GM18520 (cell line): ENCODE results near the gene CCM2.

Experiments used
- ATAC-seq: cut with Tn5 transposase; IDR thresholded peaks from one replicate; pipeline ENCODE4 v1.9.1; 2021; ENCODE audit not compliant: unreplicated experiment

CCM2 gene

DNA sequence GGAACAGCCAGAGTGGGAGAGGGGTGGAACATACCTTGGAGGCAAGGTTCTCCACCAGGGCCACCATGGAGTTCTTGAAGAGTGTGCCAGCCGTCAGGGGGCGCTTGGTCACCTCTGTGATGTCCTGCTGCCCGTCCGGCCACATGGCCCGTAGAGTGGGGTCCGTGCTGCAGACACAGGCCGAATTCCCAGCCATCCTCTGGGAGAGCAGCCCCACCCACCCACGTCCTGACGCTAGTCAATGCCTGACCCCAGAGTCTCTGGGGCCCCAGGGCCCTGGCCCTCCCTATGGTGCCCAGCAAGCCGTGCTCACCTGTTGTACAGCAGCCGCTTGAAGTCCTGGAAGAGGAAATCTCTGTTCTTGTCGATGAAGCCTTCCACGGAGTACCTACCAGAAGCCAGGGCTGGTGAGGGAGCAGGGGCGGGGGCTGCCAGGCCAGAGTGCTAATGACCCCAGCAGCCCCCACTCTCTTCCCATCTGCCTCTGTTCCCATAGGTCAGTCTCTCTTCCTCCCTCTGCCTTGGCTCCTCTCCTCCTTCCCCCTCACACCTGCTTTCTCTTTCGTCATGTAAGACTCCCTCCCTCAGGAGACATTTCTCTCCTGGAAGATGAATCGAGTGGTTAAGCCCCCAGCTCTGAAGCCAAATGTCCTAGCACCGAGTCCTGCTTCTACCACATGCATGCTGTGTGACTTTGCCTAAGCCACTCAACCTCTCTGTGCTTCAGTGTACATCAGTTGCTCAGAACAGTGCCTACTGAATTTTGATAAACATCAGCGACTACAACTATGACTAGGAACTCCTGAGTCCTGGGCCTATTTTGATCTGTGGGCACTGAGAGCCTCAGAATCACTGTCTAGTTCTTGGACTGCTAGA lies 32.2 kb upstream of the CCM2 start:
- ATAC-seq, result no peak

- no peak for ATAC-seq
Observed at GRCh38 chr7:44969049-44969700, 30.8 kb upstream of the CCM2 start.

DNA sequence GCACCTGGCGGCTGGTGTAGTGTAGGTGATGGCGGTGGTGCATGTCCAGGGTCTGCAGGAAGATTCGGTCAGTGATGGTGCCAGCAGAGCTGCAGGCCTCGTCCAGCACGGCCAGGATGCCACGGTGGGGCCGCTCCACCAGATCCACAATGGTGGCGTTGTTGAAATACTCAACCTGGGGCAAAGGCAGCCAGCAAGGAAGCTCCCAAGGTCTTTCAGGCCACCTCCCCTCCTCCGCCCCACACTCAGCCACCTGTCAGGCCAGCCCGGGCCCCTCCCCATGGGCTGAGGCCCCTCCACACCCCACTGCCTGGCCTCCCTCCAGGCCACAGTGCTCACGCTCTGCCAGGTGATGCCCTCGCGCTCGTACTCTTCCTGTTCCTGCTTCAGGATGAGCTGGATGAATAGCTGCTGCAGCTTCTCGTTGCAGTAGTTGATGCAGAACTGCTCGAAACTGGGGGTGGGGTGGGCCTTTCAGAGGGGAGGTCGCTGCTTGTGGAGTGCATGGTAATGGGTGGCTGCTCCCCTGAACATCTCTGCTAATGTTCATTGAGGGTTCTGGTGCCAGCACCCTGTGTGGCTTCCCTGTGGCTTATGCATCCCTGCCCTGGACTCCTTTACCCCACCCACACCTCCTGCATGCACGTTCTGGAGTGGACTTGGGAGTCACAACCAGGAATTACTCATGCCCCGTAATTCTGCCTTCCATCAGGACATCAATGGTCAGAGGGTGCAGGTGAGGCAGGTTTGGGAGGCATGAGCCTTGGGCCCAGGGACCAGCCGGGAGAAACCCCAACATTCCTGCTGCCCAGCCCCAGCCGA lies 30.1 kb upstream of the CCM2 start:
- ATAC-seq, result no peak

- ATAC-seq, result no peak
Observed at GRCh38 chr7:44970523-44971051, 29.4 kb upstream of the CCM2 start.

GRCh38 chr7:44971188-44971901 lies 28.7 kb upstream of the CCM2 start:
- ATAC-seq, result no peak

GRCh38 chr7:44971902-44972441 lies 28.0 kb upstream of the CCM2 start:
- no peak for ATAC-seq

GRCh38 chr7:44972562-44972961 lies 27.4 kb upstream of the CCM2 start:
- no peak for ATAC-seq

GRCh38 chr7:44973610-44974401 lies 26.2 kb upstream of the CCM2 start:
- no peak for ATAC-seq

GRCh38 chr7:44974549-44974948 lies 25.5 kb upstream of the CCM2 start:
- ATAC-seq, result no peak

- no peak for ATAC-seq
Observed at GRCh38 chr7:44975331-44976039, 24.5 kb upstream of the CCM2 start.

GRCh38 chr7:44976040-44976745 lies 23.8 kb upstream of the CCM2 start:
- ATAC-seq, result no peak

GRCh38 chr7:44976746-44977196 lies 23.2 kb upstream of the CCM2 start:
- no peak for ATAC-seq

GRCh38 chr7:44977304-44977958 lies 22.6 kb upstream of the CCM2 start:
- ATAC-seq, result no peak

GRCh38 chr7:44977959-44978335 lies 22.1 kb upstream of the CCM2 start:
- no peak for ATAC-seq

- ATAC-seq, result peak; percentile 38
Observed at GRCh38 chr7:44978511-44979366, 21.3 kb upstream of the CCM2 start, which contains the start of gene MYO1G. MYO1G (minus strand) TSS chr7:44979015; CDS start chr7:44978961, 54 bp downstream.

DNA sequence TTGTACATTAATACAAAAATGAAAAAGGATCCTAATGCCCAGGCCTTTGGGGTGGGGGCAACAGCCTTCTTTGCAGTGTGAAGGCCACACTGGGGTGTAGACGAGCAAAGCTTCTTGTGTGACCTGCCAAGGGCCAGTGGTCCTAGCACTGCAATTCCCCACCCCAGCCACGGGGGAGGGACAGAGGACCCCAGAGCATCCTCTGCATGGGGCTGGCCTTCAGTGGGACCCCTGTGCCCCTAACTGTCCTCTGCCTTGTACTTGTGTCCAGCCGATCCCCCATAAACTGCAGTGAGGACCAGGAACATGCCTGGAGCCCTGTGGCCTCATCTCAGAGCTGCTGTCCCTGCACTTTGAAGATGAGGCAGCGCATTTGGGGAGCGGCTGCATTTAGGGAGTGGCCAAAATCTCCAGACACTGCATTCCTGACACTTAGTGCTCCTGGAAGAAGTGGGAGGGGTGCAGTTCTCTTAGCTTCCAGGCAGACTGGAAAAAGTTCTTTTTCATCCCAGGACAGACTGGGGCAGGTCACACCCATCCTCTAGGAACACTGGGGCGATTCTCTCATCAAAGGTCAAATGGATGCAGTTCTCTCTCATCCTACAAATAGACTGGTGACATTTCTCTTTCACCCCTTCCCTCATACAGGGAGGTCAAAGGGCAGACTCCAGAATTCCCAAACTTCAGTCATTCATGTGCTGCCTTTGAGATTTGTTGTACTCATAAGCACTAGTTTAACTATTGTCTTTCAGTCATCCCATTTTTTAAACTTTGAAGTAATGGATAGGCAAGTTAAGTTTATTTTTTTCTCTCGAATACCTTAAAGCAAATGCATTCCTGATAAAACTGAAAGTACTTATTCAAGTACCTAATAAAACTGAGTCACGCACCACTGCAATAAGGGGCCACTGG lies 20.3 kb upstream of the CCM2 start:
- no peak for ATAC-seq
